GM18867 (cell line): ENCODE measurements around the gene MOCOS.

Experiments used
- ATAC-seq: cut with Tn5 transposase; IDR thresholded peaks from one replicate; pipeline ENCODE4 v1.9.1; 2021; ENCODE audit warnings: mild to moderate bottlenecking, moderate library complexity; ENCODE audit not compliant: unreplicated experiment

Gene MOCOS

GRCh38 chr18:36302676-36303075, 115.4 kb downstream of the MOCOS start:
- ATAC-seq = no peak

- no peak for ATAC-seq
Observed at GRCh38 chr18:36303211-36303844, 116.0 kb downstream of the MOCOS start.

GRCh38 chr18:36304723-36305122, 117.4 kb downstream of the MOCOS start:
- no peak for ATAC-seq

- no peak for ATAC-seq
Observed at GRCh38 chr18:36305375-36305774, 118.1 kb downstream of the MOCOS start.

GRCh38 chr18:36307513-36307912, 120.2 kb downstream of the MOCOS start:
- ATAC-seq = no peak

- no peak for ATAC-seq
Observed at GRCh38 chr18:36308711-36309435, 121.6 kb downstream of the MOCOS start.

- ATAC-seq = no peak
Observed at GRCh38 chr18:36309436-36310391, 122.4 kb downstream of the MOCOS start.

- no peak for ATAC-seq
Observed at GRCh38 chr18:36311026-36311570, 123.8 kb downstream of the MOCOS start.

GRCh38 chr18:36312806-36313395, 125.6 kb downstream of the MOCOS start:
- no peak for ATAC-seq

GRCh38 chr18:36314098-36314497, 126.8 kb downstream of the MOCOS start:
- no peak for ATAC-seq

GRCh38 chr18:36314754-36315153, 127.5 kb downstream of the MOCOS start:
- no peak for ATAC-seq

- no peak for ATAC-seq
Observed at GRCh38 chr18:36315736-36316135, 128.4 kb downstream of the MOCOS start.

- no peak for ATAC-seq
Observed at GRCh38 chr18:36316246-36316645, 128.9 kb downstream of the MOCOS start.
